Left lung (tissue), 10 donors: ENCODE results near the gene HNRNPM. TPM values are rescaled to one million over a fixed set of nuclear protein-coding genes. Genes with fewer than 3 reads are reported as not detected.

Source experiments
- ATAC-seq: fragments of 200-7000 bp; cut with Tn5 transposase; one replicate; pipeline ENCODE4 v1.9.1; 2020; ENCODE audit warnings: moderate library complexity
- DNase-seq, 4 donors: peaks; one replicate each; pipeline ENCODE4 v3.0.0-alpha.2; 2013 to 2020
- H3K27ac ChIP-seq, 2 donors: fragments of 200-600 bp; sonication (generic) in 1 of 2; one replicate each; pipeline versions ENCODE4 v1.5.0 to v1.8.0; 2020 to 2021
- H3K27me3 ChIP-seq, 2 donors: fragments of 200-600 bp; sonication (generic) in 1 of 2; one replicate each; pipeline versions ENCODE4 v1.5.0 to v1.8.0; 2020 to 2021
- H3K36me3 ChIP-seq, 2 donors: fragments of 200-600 bp; sonication (generic) in 1 of 2; one replicate each; pipeline versions ENCODE4 v1.5.0 to v1.8.0; 2020 to 2021
- H3K4me1 ChIP-seq, 2 donors: fragments of 200-600 bp; one replicate each; pipeline ENCODE4 v1.8.0; 2021
- H3K4me3 ChIP-seq, 2 donors: fragments of 200-600 bp; sonication (generic) in 1 of 2; one replicate each; pipeline versions ENCODE4 v1.5.0 to v1.8.0; 2020 to 2021; ENCODE audit warnings: mild to moderate bottlenecking in 1 of 2
- H3K9me3 ChIP-seq, 2 donors: fragments of 200-600 bp; sonication (generic) in 1 of 2; one replicate each; pipeline versions ENCODE4 v1.5.0 to v1.8.0; 2020 to 2021
- CTCF ChIP-seq, 2 donors: fragments of 200-600 bp; sonication (generic) in 1 of 2; IDR thresholded peaks; one replicate each; pipeline versions ENCODE4 v1.5.0 to v1.8.0; 2021; ENCODE audit warnings: antibody characterized with exemption in 2 of 2
- intact Hi-C, 2 donors: fragments of 100-400 bp; cut with DNase I; formaldehyde crosslinking; loops; one replicate each; pipeline versions ENCODE4 v1.11.2 to v1.14.2; 2022
- polyA plus RNA-seq, 6 donors: library from polyadenylated mRNA; unstranded; fragments of 120-200 nt; gene quantifications; one replicate each; pipeline ENCODE4 v1.2.1, GENCODE V29; 2013; ENCODE audit not compliant: insufficient read length in 6 of 6
- total RNA-seq, 2 donors: library from RNA; stranded (reverse); fragmentation: NEBNext Ultra II Directional; extraction: Animal tissue kit (Norgen Biotek cat#: 25700); gene quantifications; one replicate each; pipeline ENCODE4 v1.2.1, GENCODE V29; 2021
- donor health status: DM: no; HTN: yes; CAD: no.
- donor health status: DM: no; HTN: no; CAD: no.

The HNRNPM gene
- total and polyA plus RNA-seq, 8 donors, result 121 to 382 (median 335) TPM

- H3K4me1 ChIP-seq, result peaks cover 2 to 23% of the 10 kb centered on the region in 2 donors
- no peak overlapping the region for H3K4me3 ChIP-seq
- H3K36me3 ChIP-seq, result peaks cover 0 to 88% of the 10 kb centered on the region in 2 donors
- no peak for DNase-seq
- H3K27ac ChIP-seq, result no peak overlapping the region
- intact Hi-C loops, result no loop called here
- H3K27me3 ChIP-seq, result no peaks in the 10 kb centered on the region
- no peak for TF ChIP-seq CTCF (IDR thresholded peaks at IDR 0.05)
- ATAC-seq, result no peak
- H3K9me3 ChIP-seq, result no peaks in the 10 kb centered on the region
Measured at GRCh38 chr19:8466018-8466417, 21.2 kb downstream of the HNRNPM start.

- H3K4me3 ChIP-seq, result no peak overlapping the region
- H3K4me1 ChIP-seq, result peaks cover 0 to 20% of the 10 kb centered on the region in 2 donors
- ATAC-seq, result no peak
- no peak for DNase-seq
- no peaks in the 10 kb centered on the region for H3K27me3 ChIP-seq
- H3K9me3 ChIP-seq, result no peaks in the 10 kb centered on the region
- no peak for TF ChIP-seq CTCF (IDR thresholded peaks at IDR 0.05)
- H3K36me3 ChIP-seq, result peaks cover 0 to 100% of the 10 kb centered on the region in 2 donors
- intact Hi-C loops, result no loop called here
- H3K27ac ChIP-seq, result no peak overlapping the region
Measured at GRCh38 chr19:8468124-8468523, 23.3 kb downstream of the HNRNPM start.

GRCh38 chr19:8468761-8469373 is 24.1 kb downstream of the HNRNPM start:
- Histone ChIP-seq H3K4me3 (no peak overlapping the region), H3K27ac (no peak overlapping the region), H3K4me1 (peaks cover 0 to 20% of the 10 kb centered on the region in 2 donors), H3K9me3 (no peaks in the 10 kb centered on the region), H3K36me3 (peaks cover 0 to 100% of the 10 kb centered on the region in 2 donors), H3K27me3 (no peaks in the 10 kb centered on the region)
- ATAC-seq (no peak), DNase-seq (no peak)
- intact Hi-C loops, result no loop called here
- no peak for TF ChIP-seq CTCF (IDR thresholded peaks at IDR 0.05)

DNA sequence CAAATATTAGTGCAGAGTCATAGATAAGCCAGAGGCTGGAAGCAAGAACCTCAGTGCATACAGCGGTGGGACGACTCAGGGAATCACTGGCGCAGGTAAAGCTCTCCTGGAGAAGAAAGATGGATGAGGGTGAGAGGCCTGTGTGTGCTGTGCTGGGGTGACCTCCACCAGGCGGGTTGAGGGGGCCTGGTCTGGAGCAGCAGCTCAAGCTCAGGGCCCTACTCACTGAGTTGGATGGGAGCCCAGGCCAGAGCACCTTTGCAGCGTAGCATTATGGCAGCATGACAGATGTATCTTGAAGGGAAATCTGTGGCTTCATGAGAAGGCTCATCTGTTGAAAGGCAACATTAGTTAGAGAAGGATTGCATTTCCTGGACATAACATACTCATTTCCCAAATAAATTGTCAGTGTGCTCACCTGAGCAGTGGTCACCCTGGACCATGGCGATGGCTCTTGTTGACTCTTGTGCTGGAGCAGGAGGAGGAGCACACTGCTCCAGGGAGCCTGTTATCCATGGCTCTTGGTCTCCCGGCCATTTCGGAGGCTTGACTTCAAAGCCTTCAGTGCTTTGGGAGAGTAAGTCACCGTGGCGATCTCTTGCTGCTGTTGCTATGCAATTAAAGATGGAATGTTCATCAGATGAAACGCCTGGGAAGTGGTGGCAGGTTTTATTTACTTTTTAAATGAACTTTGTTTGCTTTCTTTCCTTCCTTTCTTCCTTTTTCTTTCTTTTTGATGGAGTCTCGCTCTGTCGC is 25.0 kb downstream of the HNRNPM start:
- H3K4me3 ChIP-seq, result no peak overlapping the region
- H3K9me3 ChIP-seq, result no peaks in the 10 kb centered on the region
- H3K27me3 ChIP-seq, result no peaks in the 10 kb centered on the region
- intact Hi-C loops, result no loop called here
- no peak for ATAC-seq
- DNase-seq, result no peak
- TF ChIP-seq CTCF (IDR thresholded peaks at IDR 0.05), result no peak
- H3K4me1 ChIP-seq, result peaks cover 0 to 26% of the 10 kb centered on the region in 2 donors
- H3K36me3 ChIP-seq, result peaks cover 0 to 100% of the 10 kb centered on the region in 2 donors
- no peak overlapping the region for H3K27ac ChIP-seq

- H3K4me3 ChIP-seq, result no peak overlapping the region
- ATAC-seq (no peak), DNase-seq (no peak)
- no peak for TF ChIP-seq CTCF (IDR thresholded peaks at IDR 0.05)
- H3K27ac ChIP-seq, result peak overlapping the region in 1 of 2 donors; percentile 55
- H3K4me1 ChIP-seq, result peaks cover 0 to 52% of the 10 kb centered on the region in 2 donors
- H3K9me3 ChIP-seq, result no peaks in the 10 kb centered on the region
- H3K36me3 ChIP-seq, result peaks cover 0 to 100% of the 10 kb centered on the region in 2 donors
- no peaks in the 10 kb centered on the region for H3K27me3 ChIP-seq
- intact Hi-C loops, result no loop called here
Measured at GRCh38 chr19:8473648-8474476, 29.1 kb downstream of the HNRNPM start.
